GM19025 (cell line): ENCODE measurements around the gene PRIMA1.

Experiments
- ATAC-seq: cut with Tn5 transposase; IDR thresholded peaks from one replicate; pipeline ENCODE4 v1.9.1; 2021; ENCODE audit warnings: mild to moderate bottlenecking, low read depth, moderate library complexity; ENCODE audit not compliant: unreplicated experiment

Gene PRIMA1

DNA sequence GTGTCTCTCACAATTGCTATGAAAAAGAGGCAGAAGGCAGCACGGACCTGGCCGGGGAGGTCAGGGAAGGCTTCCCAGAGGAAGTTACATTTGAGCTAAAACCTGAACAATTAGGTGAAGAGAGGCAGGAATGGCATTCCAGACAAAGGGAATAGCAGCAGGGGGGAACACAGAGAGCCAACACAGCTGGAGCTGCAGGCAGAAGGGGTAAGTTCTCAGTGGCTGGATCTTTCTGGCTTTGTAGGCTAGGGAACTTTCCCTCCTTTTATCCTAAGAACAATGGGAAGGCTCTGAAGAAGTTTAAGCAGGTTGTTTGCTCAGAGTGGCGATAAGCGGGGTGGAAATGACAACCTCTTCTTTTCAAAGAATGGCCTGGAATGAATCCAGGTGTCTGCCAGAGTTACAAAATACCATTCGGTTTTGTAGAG, 100.0 kb downstream of the PRIMA1 start:
- no peak for ATAC-seq

DNA sequence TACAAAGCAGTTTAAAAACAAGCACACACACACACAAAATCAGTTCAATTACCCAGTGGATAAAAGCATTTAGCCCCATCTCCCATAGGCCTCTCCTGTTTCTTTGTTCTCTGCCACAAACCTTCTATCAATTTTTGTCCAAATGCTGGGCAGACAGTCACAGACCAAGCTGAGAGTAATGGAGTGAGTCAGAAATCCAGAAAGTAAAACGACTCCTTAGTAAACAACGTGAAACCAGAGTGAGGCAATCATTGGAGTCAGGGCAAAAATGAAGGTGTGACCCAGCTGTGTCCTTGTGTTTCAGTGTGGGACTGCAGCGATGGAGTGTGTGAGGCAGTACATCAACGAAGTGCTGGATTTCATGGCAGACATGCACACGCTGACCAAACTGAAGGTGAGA, 102.0 kb downstream of the PRIMA1 start:
- ATAC-seq: no peak

GRCh38 chr14:93685121-93685895, 103.0 kb downstream of the PRIMA1 start:
- no peak for ATAC-seq

- no peak for ATAC-seq
Observed at GRCh38 chr14:93683226-93683625, 105.1 kb downstream of the PRIMA1 start.

GRCh38 chr14:93682459-93682858, 105.8 kb downstream of the PRIMA1 start:
- ATAC-seq: no peak

- no peak for ATAC-seq
Observed at GRCh38 chr14:93676416-93676958, 111.8 kb downstream of the PRIMA1 start.

DNA sequence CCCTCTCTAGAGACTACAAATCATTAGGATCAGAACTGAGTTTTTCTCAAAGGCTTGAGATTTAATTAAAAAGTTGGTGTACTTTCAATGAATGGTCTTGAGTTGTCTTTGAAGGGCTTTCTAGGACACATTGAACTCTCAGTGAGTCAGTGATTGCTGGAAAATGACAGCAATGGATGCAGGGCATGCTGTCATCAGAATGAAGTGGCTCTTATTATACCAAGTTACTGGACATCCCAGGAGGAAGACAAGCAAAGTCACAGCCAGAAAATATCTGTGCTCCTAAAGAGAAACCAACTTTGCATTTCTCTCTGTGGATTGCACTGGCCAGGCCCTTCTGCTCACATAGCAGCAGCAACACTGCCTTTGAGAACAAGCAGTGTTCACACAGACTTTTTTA, 112.6 kb downstream of the PRIMA1 start:
- ATAC-seq: no peak

DNA sequence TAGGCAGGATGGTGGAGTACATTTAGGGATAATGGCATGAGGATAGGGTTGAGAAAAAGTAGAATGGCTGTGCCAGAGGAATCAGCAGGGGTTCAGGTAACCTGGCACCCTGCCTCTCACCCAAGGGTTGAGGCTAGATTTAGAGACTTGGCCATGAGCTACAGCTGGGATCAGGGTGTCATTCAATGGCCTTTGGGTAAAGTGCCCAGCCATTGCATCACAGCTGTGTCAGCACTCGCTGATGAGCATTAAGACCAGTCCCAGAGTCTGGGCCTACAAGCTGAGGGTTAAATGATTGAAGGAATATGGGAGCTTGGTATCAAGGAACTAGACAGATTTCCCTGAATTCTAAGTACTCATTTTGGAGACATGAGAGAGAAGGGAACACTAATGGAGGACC, 113.9 kb downstream of the PRIMA1 start:
- ATAC-seq: no peak

- ATAC-seq: no peak
Observed at GRCh38 chr14:93669632-93670031, 118.7 kb downstream of the PRIMA1 start.
